C4-2B (cell line): ENCODE measurements around the gene TRDN.

Source experiments
- ZFX ChIP-seq: fragments of 450-650 bp; IDR thresholded peaks from 2 replicates; pipeline ENCODE4 v1.6.1; 2017
- TF ChIP-seq, protein P1 (sequence below): fragments of 450-650 bp; conservative IDR thresholded peaks from 2 replicates; pipeline ENCODE4 v1.5.1; 2017; ENCODE audit warnings: mild to moderate bottlenecking

DNA sequence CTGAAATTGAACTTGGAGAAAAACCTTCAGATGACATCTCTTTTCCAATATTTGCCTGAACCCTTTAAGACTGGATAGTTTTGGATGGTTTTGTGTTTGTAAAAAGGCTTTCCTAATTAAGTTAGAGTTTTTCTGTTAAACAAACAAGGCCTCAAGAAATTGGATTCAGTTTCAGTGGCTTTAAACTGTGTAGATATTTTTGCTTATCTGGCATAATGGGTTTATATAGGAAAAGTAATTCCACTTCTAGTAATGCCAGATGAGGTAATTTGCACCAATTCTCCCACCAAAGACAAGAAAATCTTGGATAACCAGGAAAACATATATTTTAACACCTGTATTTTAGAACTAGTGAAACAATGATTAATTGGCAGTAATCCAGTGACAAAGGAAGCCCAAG, 12.0 kb upstream of the TRDN start:
- TF ChIP-seq, protein P1, sequence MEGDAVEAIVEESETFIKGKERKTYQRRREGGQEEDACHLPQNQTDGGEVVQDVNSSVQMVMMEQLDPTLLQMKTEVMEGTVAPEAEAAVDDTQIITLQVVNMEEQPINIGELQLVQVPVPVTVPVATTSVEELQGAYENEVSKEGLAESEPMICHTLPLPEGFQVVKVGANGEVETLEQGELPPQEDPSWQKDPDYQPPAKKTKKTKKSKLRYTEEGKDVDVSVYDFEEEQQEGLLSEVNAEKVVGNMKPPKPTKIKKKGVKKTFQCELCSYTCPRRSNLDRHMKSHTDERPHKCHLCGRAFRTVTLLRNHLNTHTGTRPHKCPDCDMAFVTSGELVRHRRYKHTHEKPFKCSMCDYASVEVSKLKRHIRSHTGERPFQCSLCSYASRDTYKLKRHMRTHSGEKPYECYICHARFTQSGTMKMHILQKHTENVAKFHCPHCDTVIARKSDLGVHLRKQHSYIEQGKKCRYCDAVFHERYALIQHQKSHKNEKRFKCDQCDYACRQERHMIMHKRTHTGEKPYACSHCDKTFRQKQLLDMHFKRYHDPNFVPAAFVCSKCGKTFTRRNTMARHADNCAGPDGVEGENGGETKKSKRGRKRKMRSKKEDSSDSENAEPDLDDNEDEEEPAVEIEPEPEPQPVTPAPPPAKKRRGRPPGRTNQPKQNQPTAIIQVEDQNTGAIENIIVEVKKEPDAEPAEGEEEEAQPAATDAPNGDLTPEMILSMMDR, result no peak
- no peak for TF ChIP-seq ZFX
